MCF 10A (cell line): ENCODE measurements around the gene CHRDL2. TPM values are rescaled to one million over a fixed set of nuclear protein-coding genes. Genes with fewer than 3 reads are reported as not detected.

Source experiments
- BruUV-seq: library from RNA; stranded (reverse); fragments of 400-500 nt; replicated peaks from 2 replicates; lab custom pipeline; 2021; lab: Mats Ljungman, UMichigan
- CTCF ChIA-PET: fragments of 300-600 bp; sonication (Branson Sonifier 250); formaldehyde crosslinking; extraction: SDS; loops from one replicate; lab custom pipeline; 2021; ENCODE audit warnings: antibody characterized with exemption, inconsistent platforms; lab: Yijun Ruan, JAX
- POLR2A ChIA-PET: fragments of 300-600, 350-650 bp; sonication (Branson Sonifier 250); formaldehyde crosslinking; extraction: SDS; loops from one replicate; lab custom pipeline; 2020; ENCODE audit warnings: antibody characterized with exemption, inconsistent platforms; lab: Yijun Ruan, JAX
- DNase-seq: peaks from one replicate; pipeline ENCODE4 v3.0.0-alpha.2; 2018; ENCODE audit not compliant: unreplicated experiment
- H3K27ac Mint-ChIP-seq: one replicate; pipeline ENCODE4 v1.8.0; 2022; ENCODE audit warnings: mild to moderate bottlenecking, low read depth, mixed read lengths; ENCODE audit not compliant: unreplicated experiment
- H3K27me3 Mint-ChIP-seq: one replicate; pipeline ENCODE4 v1.8.0; 2022; ENCODE audit warnings: mixed read lengths; ENCODE audit not compliant: insufficient read depth, unreplicated experiment
- H3K36me3 Mint-ChIP-seq: one replicate; pipeline ENCODE4 v1.8.0; 2022; ENCODE audit warnings: mild to moderate bottlenecking, moderate library complexity, mixed read lengths; ENCODE audit not compliant: insufficient read depth, unreplicated experiment
- H3K4me1 Mint-ChIP-seq: one replicate; pipeline ENCODE4 v1.8.0; 2022; ENCODE audit warnings: mixed read lengths; ENCODE audit not compliant: insufficient read depth, unreplicated experiment
- H3K4me3 Mint-ChIP-seq: one replicate; pipeline ENCODE4 v1.8.0; 2022; ENCODE audit warnings: mild to moderate bottlenecking, moderate library complexity, mixed read lengths; ENCODE audit not compliant: unreplicated experiment
- H3K9me3 Mint-ChIP-seq: one replicate; pipeline ENCODE4 v1.8.0; 2022; ENCODE audit warnings: mixed read lengths; ENCODE audit not compliant: unreplicated experiment
- intact Hi-C: fragments of 100-400 bp; cut with micrococcal nuclease; formaldehyde crosslinking; loops from 2 replicates; pipeline ENCODE4 v1.14.1; 2022
- total RNA-seq: library from RNA; stranded (reverse); gene quantifications from 2 replicates; pipeline ENCODE4 v1.2.3, GENCODE V29; 2022
- TF ChIP-seq, protein P1 (sequence below): fragments of 200-600 bp; IDR thresholded peaks from one replicate; pipeline ENCODE4 v1.8.0; 2022; ENCODE audit warnings: antibody characterized with exemption, mild to moderate bottlenecking; ENCODE audit not compliant: unreplicated experiment

Gene CHRDL2
- total RNA-seq, 1 experiment from 2014 or later = not detected

GRCh38 chr11:74685905-74686304 lies 45.3 kb downstream of the CHRDL2 start:
- H3K27me3 Mint-ChIP-seq = no peaks in the 10 kb centered on the region
- no TSS peak for BruUV-seq
- H3K4me3 Mint-ChIP-seq = no peak overlapping the region
- DNase-seq = no peak
- H3K36me3 Mint-ChIP-seq = no peaks in the 10 kb centered on the region
- CTCF ChIA-PET = interaction anchor here (1.0 to 1.9 kb wide), 3 partner anchors 17 to 54 kb away, joined by 3 to 5 read pairs (median 3); no protein-coding TSS in a partner anchor
- intact Hi-C loops = loop anchor here (5.0 kb wide), 1 partner anchor 41 kb away; no protein-coding TSS in a partner anchor
- H3K9me3 Mint-ChIP-seq = no peaks in the 10 kb centered on the region
- H3K27ac Mint-ChIP-seq = no peak overlapping the region
- H3K4me1 Mint-ChIP-seq = peaks cover 20% of the 10 kb centered on the region
- TF ChIP-seq, protein P1, sequence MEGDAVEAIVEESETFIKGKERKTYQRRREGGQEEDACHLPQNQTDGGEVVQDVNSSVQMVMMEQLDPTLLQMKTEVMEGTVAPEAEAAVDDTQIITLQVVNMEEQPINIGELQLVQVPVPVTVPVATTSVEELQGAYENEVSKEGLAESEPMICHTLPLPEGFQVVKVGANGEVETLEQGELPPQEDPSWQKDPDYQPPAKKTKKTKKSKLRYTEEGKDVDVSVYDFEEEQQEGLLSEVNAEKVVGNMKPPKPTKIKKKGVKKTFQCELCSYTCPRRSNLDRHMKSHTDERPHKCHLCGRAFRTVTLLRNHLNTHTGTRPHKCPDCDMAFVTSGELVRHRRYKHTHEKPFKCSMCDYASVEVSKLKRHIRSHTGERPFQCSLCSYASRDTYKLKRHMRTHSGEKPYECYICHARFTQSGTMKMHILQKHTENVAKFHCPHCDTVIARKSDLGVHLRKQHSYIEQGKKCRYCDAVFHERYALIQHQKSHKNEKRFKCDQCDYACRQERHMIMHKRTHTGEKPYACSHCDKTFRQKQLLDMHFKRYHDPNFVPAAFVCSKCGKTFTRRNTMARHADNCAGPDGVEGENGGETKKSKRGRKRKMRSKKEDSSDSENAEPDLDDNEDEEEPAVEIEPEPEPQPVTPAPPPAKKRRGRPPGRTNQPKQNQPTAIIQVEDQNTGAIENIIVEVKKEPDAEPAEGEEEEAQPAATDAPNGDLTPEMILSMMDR = no peak
- POLR2A ChIA-PET = interaction anchor here (1.3 kb wide), 1 partner anchor 9 kb away, joined by 4 read pairs; no protein-coding TSS in a partner anchor

DNA sequence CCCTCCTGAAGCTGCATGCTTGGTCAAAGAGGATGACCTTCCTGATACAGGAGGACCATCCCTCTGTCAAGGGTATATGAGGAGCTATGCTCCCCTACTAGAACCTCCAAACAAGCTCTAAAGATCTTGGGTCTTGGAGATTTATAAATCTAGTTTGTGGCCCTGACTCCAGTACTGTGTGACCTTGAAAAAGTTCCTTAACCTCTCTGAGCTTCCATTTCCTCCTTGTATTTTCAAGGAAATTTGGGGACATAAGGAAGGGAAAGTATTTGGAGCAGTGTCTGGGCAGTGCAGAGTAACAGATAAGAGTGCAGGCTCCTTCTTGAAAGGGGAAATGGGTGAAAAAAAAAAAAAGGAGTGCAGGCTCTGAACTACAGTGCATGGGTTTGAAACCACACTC lies 45.9 kb downstream of the CHRDL2 start:
- Mint-ChIP-seq H3K4me3 (no peak overlapping the region), H3K27me3 (no peaks in the 10 kb centered on the region), H3K4me1 (peaks cover 20% of the 10 kb centered on the region), H3K36me3 (no peaks in the 10 kb centered on the region), H3K9me3 (no peaks in the 10 kb centered on the region), H3K27ac (no peak overlapping the region)
- TF ChIP-seq, protein P1 = no peak
- DNase-seq = no peak
- ChIA-PET POLR2A (interaction anchor here (0.6 kb wide), 1 partner anchor 8 kb away, joined by 3 read pairs; no protein-coding TSS in a partner anchor), CTCF (interaction anchor here (0.6 to 1.9 kb wide), 4 partner anchors 8 to 54 kb away, joined by 3 to 5 read pairs (median 4); no protein-coding TSS in a partner anchor)
- intact Hi-C loops = loop anchor here (5.0 kb wide), 1 partner anchor 42 kb away; no protein-coding TSS in a partner anchor
- BruUV-seq = no TSS peak

DNA sequence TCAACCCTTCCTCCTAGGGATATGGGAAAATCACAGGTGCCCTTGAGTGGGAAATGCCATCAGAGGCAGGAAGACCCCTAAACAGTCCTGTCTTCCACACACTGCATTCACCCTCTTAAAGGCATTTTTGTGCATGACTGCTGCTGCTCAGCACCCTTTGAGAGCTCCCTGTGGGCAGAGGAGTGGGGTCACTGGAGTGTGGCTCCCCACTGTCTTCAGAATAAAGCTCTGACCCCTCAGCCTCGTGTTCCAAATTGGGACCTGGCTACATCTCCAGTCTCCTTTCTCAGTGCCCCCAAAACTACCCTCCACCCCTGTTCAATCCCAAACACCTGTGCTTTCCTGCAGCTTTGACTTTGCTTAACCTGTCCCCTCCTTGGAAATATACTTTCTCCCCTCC lies 46.6 kb downstream of the CHRDL2 start:
- BruUV-seq = no TSS peak
- Mint-ChIP-seq H3K27ac (no peak overlapping the region), H3K36me3 (no peaks in the 10 kb centered on the region), H3K4me3 (no peak overlapping the region), H3K9me3 (no peaks in the 10 kb centered on the region), H3K27me3 (no peaks in the 10 kb centered on the region), H3K4me1 (peaks cover 20% of the 10 kb centered on the region)
- CTCF ChIA-PET = interaction anchor here (0.6 to 0.8 kb wide), 3 partner anchors 8 to 55 kb away, joined by 3 to 5 read pairs (median 4); no protein-coding TSS in a partner anchor
- intact Hi-C loops = loop anchor here (5.0 kb wide), 1 partner anchor 43 kb away; no protein-coding TSS in a partner anchor
- POLR2A ChIA-PET = interaction anchor here (0.6 kb wide), 1 partner anchor 8 kb away, joined by 3 read pairs; no protein-coding TSS in a partner anchor
- DNase-seq = no peak
- TF ChIP-seq, protein P1 = no peak

DNA sequence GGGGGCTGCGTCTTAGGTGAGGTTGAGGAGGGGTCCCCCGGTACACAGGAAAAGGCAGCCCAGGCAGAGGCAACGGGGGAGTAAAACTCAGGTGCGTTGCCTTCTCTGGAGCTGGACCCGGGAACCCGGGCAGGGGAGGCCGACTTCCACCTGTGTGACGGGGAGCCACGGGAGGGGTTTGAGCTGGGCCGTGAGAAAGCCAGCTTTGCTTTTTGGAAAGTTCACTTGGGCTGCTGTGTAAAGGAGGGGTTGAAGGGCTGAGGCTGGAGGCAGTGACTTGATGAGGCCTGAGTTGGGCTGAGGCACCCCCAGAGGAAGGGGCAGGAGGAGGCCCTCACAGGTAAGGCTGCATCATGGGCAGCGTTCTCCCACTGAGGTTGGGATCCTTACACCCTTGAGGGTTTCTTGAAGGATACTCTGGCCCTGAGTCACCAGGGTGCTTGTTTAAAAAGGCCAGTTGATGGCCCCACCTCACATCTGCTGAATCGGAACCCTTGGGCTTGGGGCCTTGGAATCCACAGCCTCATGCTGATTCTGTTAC lies 47.2 kb downstream of the CHRDL2 start:
- no peaks in the 10 kb centered on the region for H3K36me3 Mint-ChIP-seq
- CTCF ChIA-PET = no interaction called here
- H3K27me3 Mint-ChIP-seq = no peaks in the 10 kb centered on the region
- H3K27ac Mint-ChIP-seq = no peak overlapping the region
- POLR2A ChIA-PET = no interaction called here
- DNase-seq = no peak
- H3K4me3 Mint-ChIP-seq = no peak overlapping the region
- TF ChIP-seq, protein P1 = no peak
- intact Hi-C loops = no loop called here
- no TSS peak for BruUV-seq
- peaks cover 20% of the 10 kb centered on the region for H3K4me1 Mint-ChIP-seq
- no peaks in the 10 kb centered on the region for H3K9me3 Mint-ChIP-seq
